ENCODE results near the gene KLHL28. TPM values are rescaled to one million over a fixed set of nuclear protein-coding genes. Genes with fewer than 3 reads are reported as not detected.

Gene KLHL28
- total RNA-seq, 1 donor from 2014 or later = 14.3 TPM

- H3K27ac Mint-ChIP-seq (ENCODE audit: unreplicated experiment) = no peak overlapping the region
Observed at GRCh38 chr14:44955528-44955927, 6.2 kb downstream of the KLHL28 start.

GRCh38 chr14:44954750-44955149, 7.0 kb downstream of the KLHL28 start:
- Mint-ChIP-seq H3K27ac (ENCODE audit: unreplicated experiment) (no peak overlapping the region), H3K27me3 (ENCODE audit: unreplicated experiment) (no peaks in the 10 kb centered on the region), H3K4me1 (ENCODE audit: unreplicated experiment) (peaks cover under 1% of the 10 kb centered on the region), H3K4me3 (ENCODE audit: unreplicated experiment) (no peak overlapping the region), H3K36me3 (ENCODE audit: low read depth, unreplicated experiment) (no peaks in the 10 kb centered on the region), H3K9me3 (ENCODE audit: unreplicated experiment) (no peaks in the 10 kb centered on the region)
- no peak for TF ChIP-seq CTCF (IDR thresholded peaks at IDR 0.05; ENCODE audit: unreplicated experiment)
- no peak for DNase-seq (ENCODE audit: low spot score)

More at GRCh38 chr14:44955528-44955927, 6.2 kb downstream of the KLHL28 start:
- Mint-ChIP-seq H3K9me3 (ENCODE audit: unreplicated experiment) (no peaks in the 10 kb centered on the region), H3K27me3 (ENCODE audit: unreplicated experiment) (no peaks in the 10 kb centered on the region), H3K4me3 (ENCODE audit: unreplicated experiment) (no peak overlapping the region), H3K36me3 (ENCODE audit: low read depth, unreplicated experiment) (no peaks in the 10 kb centered on the region), H3K4me1 (ENCODE audit: unreplicated experiment) (peaks cover 6% of the 10 kb centered on the region)
- no peak for TF ChIP-seq CTCF (IDR thresholded peaks at IDR 0.05; ENCODE audit: unreplicated experiment)
- DNase-seq (ENCODE audit: low spot score) = no peak

GRCh38 chr14:44952391-44953110, 9.2 kb downstream of the KLHL28 start:
- no peak for TF ChIP-seq CTCF (IDR thresholded peaks at IDR 0.05; ENCODE audit: unreplicated experiment)
- H3K27me3 Mint-ChIP-seq (ENCODE audit: unreplicated experiment) = no peaks in the 10 kb centered on the region
- no peak for DNase-seq (ENCODE audit: low spot score)

GRCh38 chr14:44951051-44951450, 10.7 kb downstream of the KLHL28 start:
- Mint-ChIP-seq H3K4me1 (ENCODE audit: unreplicated experiment) (no peaks in the 10 kb centered on the region), H3K27me3 (ENCODE audit: unreplicated experiment) (no peaks in the 10 kb centered on the region), H3K36me3 (ENCODE audit: low read depth, unreplicated experiment) (peaks cover 4% of the 10 kb centered on the region), H3K4me3 (ENCODE audit: unreplicated experiment) (no peak overlapping the region), H3K27ac (ENCODE audit: unreplicated experiment) (no peak overlapping the region), H3K9me3 (ENCODE audit: unreplicated experiment) (no peaks in the 10 kb centered on the region)
- no peak for DNase-seq (ENCODE audit: low spot score)
- no peak for TF ChIP-seq CTCF (IDR thresholded peaks at IDR 0.05; ENCODE audit: unreplicated experiment)

More at GRCh38 chr14:44952391-44953110, 9.2 kb downstream of the KLHL28 start:
- Mint-ChIP-seq H3K27ac (ENCODE audit: unreplicated experiment) (no peak overlapping the region), H3K4me3 (ENCODE audit: unreplicated experiment) (no peak overlapping the region), H3K4me1 (ENCODE audit: unreplicated experiment) (no peaks in the 10 kb centered on the region), H3K36me3 (ENCODE audit: low read depth, unreplicated experiment) (no peaks in the 10 kb centered on the region), H3K9me3 (ENCODE audit: unreplicated experiment) (no peaks in the 10 kb centered on the region)

GRCh38 chr14:44945264-44945663, 16.5 kb downstream of the KLHL28 start:
- no peak overlapping the region for H3K27ac Mint-ChIP-seq (ENCODE audit: unreplicated experiment)

More at GRCh38 chr14:44945264-44945663, 16.5 kb downstream of the KLHL28 start:
- no peaks in the 10 kb centered on the region for H3K27me3 Mint-ChIP-seq (ENCODE audit: unreplicated experiment)
- H3K9me3 Mint-ChIP-seq (ENCODE audit: unreplicated experiment) = no peaks in the 10 kb centered on the region
- DNase-seq (ENCODE audit: low spot score) = no peak
- H3K4me3 Mint-ChIP-seq (ENCODE audit: unreplicated experiment) = no peak overlapping the region
- H3K4me1 Mint-ChIP-seq (ENCODE audit: unreplicated experiment) = peaks cover 6% of the 10 kb centered on the region
- H3K36me3 Mint-ChIP-seq (ENCODE audit: low read depth, unreplicated experiment) = peaks cover 28% of the 10 kb centered on the region
- no peak for TF ChIP-seq CTCF (IDR thresholded peaks at IDR 0.05; ENCODE audit: unreplicated experiment)
